SK-N-SH (cell line): ENCODE data around the gene ZFHX3.

Experiments used
- GABPA ChIP-seq: IDR thresholded peaks from 2 replicates; pipeline ENCODE4 v1.4.0; 2012; ENCODE audit warnings: low read depth, mild to moderate bottlenecking
- MXI1 ChIP-seq: IDR thresholded peaks from 2 replicates; pipeline ENCODE4 v1.6.1; 2012; ENCODE audit warnings: mild to moderate bottlenecking, low read depth, low read length, improper control_type of control experiment
- POLR2AphosphoS5 ChIP-seq: IDR thresholded peaks from 2 replicates; pipeline ENCODE4 v1.6.1; 2012; ENCODE audit warnings: low read depth, low read length
- RAD21 ChIP-seq: IDR thresholded peaks from 2 replicates; pipeline ENCODE4 v1.6.1; 2012; ENCODE audit warnings: mild to moderate bottlenecking, low read length
- RCOR1 ChIP-seq: fragments of 150-350 bp; IDR thresholded peaks from 2 replicates; pipeline ENCODE4 v1.6.1; 2017; ENCODE audit warnings: antibody characterized with exemption, low read length
- SMC3 ChIP-seq: IDR thresholded peaks from 2 replicates; pipeline ENCODE4 v1.6.1; 2012; ENCODE audit warnings: low read depth, low read length, improper control_type of control experiment
- TAF1 ChIP-seq: IDR thresholded peaks from 2 replicates; pipeline ENCODE4 v1.6.1; 2012; ENCODE audit warnings: low read depth, mild to moderate bottlenecking, low read length, moderate library complexity, borderline replicate concordance
- TCF12 ChIP-seq: IDR thresholded peaks from 2 replicates; pipeline ENCODE4 v1.4.0; 2012
- YY1 ChIP-seq: IDR thresholded peaks from 2 replicates; pipeline ENCODE4 v1.4.0; 2012; ENCODE audit warnings: low read depth, mild to moderate bottlenecking
- TF ChIP-seq, protein P1 (sequence below): fragments of 200-600 bp; sonication (generic); IDR thresholded peaks from 2 replicates; pipeline ENCODE4 v1.6.1; 2017; ENCODE audit warnings: antibody characterized with exemption, mild to moderate bottlenecking, moderate library complexity
- TF ChIP-seq, protein P2 (sequence below): IDR thresholded peaks from 2 replicates; pipeline ENCODE4 v1.6.1; 2012; ENCODE audit warnings: mild to moderate bottlenecking, low read depth, low read length, moderate library complexity
- TF ChIP-seq, protein P3 (sequence below): IDR thresholded peaks from 2 replicates; pipeline ENCODE4 v1.4.0; 2012; ENCODE audit warnings: low read depth, borderline replicate concordance

DNA sequence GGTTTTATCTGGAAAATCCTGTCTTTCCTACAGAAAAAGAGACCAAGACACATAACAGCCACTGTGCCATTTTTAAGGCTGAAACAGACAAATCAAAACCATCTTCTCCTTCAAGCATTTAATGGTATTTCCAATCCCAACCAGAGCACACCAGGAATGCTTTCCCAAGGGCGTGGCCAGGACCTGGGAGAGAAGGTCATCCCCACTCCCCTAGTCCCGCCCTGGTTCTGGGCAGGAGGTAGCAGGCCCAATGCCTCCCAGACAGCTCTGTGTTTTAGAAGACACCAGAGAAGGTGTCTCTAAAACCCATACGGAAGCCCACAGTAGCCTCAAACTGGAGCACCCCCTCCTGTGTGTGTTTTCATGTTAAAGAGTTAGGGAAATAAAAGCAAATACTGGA lies 214.4 kb downstream of the ZFHX3 start:
- TF ChIP-seq GABPA: no peak
- TF ChIP-seq, protein P1, sequence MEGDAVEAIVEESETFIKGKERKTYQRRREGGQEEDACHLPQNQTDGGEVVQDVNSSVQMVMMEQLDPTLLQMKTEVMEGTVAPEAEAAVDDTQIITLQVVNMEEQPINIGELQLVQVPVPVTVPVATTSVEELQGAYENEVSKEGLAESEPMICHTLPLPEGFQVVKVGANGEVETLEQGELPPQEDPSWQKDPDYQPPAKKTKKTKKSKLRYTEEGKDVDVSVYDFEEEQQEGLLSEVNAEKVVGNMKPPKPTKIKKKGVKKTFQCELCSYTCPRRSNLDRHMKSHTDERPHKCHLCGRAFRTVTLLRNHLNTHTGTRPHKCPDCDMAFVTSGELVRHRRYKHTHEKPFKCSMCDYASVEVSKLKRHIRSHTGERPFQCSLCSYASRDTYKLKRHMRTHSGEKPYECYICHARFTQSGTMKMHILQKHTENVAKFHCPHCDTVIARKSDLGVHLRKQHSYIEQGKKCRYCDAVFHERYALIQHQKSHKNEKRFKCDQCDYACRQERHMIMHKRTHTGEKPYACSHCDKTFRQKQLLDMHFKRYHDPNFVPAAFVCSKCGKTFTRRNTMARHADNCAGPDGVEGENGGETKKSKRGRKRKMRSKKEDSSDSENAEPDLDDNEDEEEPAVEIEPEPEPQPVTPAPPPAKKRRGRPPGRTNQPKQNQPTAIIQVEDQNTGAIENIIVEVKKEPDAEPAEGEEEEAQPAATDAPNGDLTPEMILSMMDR: no peak
- TF ChIP-seq, protein P2, sequence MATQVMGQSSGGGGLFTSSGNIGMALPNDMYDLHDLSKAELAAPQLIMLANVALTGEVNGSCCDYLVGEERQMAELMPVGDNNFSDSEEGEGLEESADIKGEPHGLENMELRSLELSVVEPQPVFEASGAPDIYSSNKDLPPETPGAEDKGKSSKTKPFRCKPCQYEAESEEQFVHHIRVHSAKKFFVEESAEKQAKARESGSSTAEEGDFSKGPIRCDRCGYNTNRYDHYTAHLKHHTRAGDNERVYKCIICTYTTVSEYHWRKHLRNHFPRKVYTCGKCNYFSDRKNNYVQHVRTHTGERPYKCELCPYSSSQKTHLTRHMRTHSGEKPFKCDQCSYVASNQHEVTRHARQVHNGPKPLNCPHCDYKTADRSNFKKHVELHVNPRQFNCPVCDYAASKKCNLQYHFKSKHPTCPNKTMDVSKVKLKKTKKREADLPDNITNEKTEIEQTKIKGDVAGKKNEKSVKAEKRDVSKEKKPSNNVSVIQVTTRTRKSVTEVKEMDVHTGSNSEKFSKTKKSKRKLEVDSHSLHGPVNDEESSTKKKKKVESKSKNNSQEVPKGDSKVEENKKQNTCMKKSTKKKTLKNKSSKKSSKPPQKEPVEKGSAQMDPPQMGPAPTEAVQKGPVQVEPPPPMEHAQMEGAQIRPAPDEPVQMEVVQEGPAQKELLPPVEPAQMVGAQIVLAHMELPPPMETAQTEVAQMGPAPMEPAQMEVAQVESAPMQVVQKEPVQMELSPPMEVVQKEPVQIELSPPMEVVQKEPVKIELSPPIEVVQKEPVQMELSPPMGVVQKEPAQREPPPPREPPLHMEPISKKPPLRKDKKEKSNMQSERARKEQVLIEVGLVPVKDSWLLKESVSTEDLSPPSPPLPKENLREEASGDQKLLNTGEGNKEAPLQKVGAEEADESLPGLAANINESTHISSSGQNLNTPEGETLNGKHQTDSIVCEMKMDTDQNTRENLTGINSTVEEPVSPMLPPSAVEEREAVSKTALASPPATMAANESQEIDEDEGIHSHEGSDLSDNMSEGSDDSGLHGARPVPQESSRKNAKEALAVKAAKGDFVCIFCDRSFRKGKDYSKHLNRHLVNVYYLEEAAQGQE: no peak
- TF ChIP-seq TAF1: no peak
- no peak for TF ChIP-seq RCOR1
- TF ChIP-seq MXI1: no peak
- TF ChIP-seq, protein P3, sequence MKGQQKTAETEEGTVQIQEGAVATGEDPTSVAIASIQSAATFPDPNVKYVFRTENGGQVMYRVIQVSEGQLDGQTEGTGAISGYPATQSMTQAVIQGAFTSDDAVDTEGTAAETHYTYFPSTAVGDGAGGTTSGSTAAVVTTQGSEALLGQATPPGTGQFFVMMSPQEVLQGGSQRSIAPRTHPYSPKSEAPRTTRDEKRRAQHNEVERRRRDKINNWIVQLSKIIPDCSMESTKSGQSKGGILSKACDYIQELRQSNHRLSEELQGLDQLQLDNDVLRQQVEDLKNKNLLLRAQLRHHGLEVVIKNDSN: no peak
- no peak for TF ChIP-seq POLR2AphosphoS5
- TF ChIP-seq SMC3: no peak
- TF ChIP-seq TCF12: no peak
- no peak for TF ChIP-seq RAD21
- TF ChIP-seq YY1: no peak
